Measurements from ENCODE around the gene IPO4.

- TF ChIP-seq, protein P1, sequence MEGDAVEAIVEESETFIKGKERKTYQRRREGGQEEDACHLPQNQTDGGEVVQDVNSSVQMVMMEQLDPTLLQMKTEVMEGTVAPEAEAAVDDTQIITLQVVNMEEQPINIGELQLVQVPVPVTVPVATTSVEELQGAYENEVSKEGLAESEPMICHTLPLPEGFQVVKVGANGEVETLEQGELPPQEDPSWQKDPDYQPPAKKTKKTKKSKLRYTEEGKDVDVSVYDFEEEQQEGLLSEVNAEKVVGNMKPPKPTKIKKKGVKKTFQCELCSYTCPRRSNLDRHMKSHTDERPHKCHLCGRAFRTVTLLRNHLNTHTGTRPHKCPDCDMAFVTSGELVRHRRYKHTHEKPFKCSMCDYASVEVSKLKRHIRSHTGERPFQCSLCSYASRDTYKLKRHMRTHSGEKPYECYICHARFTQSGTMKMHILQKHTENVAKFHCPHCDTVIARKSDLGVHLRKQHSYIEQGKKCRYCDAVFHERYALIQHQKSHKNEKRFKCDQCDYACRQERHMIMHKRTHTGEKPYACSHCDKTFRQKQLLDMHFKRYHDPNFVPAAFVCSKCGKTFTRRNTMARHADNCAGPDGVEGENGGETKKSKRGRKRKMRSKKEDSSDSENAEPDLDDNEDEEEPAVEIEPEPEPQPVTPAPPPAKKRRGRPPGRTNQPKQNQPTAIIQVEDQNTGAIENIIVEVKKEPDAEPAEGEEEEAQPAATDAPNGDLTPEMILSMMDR (IDR thresholded peaks at IDR 0.05) = no peak
- no peak for TF ChIP-seq POLR2A (IDR thresholded peaks at IDR 0.05)
These were observed 39.2 kb downstream of the IPO4 start for GRCh38 chr14:24149302-24149969.
